ENCODE results near the gene MRPL14.

Gene MRPL14

GRCh38 chr6:44074813-44075646 lies 52.2 kb downstream of the MRPL14 start:
- H3K4me3 ChIP-seq (ENCODE audit: low read length): peak overlapping the region; percentile 72
- TF ChIP-seq CTCF (IDR thresholded peaks at IDR 0.05; ENCODE audit: low read depth, low read length, poor library complexity, severe bottlenecking): peak; percentile 42
- no peak for TF ChIP-seq EZH2phosphoT487 (IDR thresholded peaks at IDR 0.05; ENCODE audit: borderline replicate concordance, low read length)
- no peaks in the 10 kb centered on the region for H4K20me1 ChIP-seq (ENCODE audit: control insufficient read depth, insufficient read depth, low read depth, low read length)
- H3K9me2 ChIP-seq (replicated peaks; ENCODE audit: control insufficient read depth, low read length): no peaks in the 10 kb centered on the region
- H3K36me3 ChIP-seq (ENCODE audit: control insufficient read depth, low read length): no peaks in the 10 kb centered on the region
- no peak overlapping the region for H3K27ac ChIP-seq (ENCODE audit: low read depth, low read length)
- H3K4me2 ChIP-seq (ENCODE audit: low read length): peak overlapping the region; percentile 77
- H3K27me3 ChIP-seq (ENCODE audit: control insufficient read depth, low read length): peaks cover 21% of the 10 kb centered on the region
- H3K4me1 ChIP-seq (ENCODE audit: control insufficient read depth, low read length): peaks cover 66% of the 10 kb centered on the region
- H3K79me2 ChIP-seq (ENCODE audit: control insufficient read depth, low read length): no peaks in the 10 kb centered on the region
- 0 out of 2 replicates have a peak, but pooled peaks cover 2% of the 10 kb centered on the region for H3F3A ChIP-seq (ENCODE audit: control insufficient read depth, insufficient read depth)
- H3K9me3 ChIP-seq (ENCODE audit: control insufficient read depth, insufficient read depth, low read length): no peaks in the 10 kb centered on the region

- TF ChIP-seq EZH2phosphoT487 (IDR thresholded peaks at IDR 0.05; ENCODE audit: borderline replicate concordance, low read length) (no peak), CTCF (IDR thresholded peaks at IDR 0.05; ENCODE audit: low read depth, low read length, poor library complexity, severe bottlenecking) (peak; percentile 97)
- Histone ChIP-seq H3K4me3 (ENCODE audit: low read length) (peak overlapping the region; percentile 72), H3F3A (ENCODE audit: control insufficient read depth, insufficient read depth) (0 out of 2 replicates have a peak, but pooled peaks cover 2% of the 10 kb centered on the region), H3K27ac (ENCODE audit: low read depth, low read length) (no peak overlapping the region), H3K4me2 (ENCODE audit: low read length) (peak overlapping the region; percentile 77), H3K4me1 (ENCODE audit: control insufficient read depth, low read length) (peaks cover 61% of the 10 kb centered on the region), H4K20me1 (ENCODE audit: control insufficient read depth, insufficient read depth, low read depth, low read length) (no peaks in the 10 kb centered on the region), H3K9me2 (replicated peaks; ENCODE audit: control insufficient read depth, low read length) (no peaks in the 10 kb centered on the region), H3K36me3 (ENCODE audit: control insufficient read depth, low read length) (no peaks in the 10 kb centered on the region), H3K27me3 (ENCODE audit: control insufficient read depth, low read length) (peaks cover 23% of the 10 kb centered on the region), H3K9me3 (ENCODE audit: control insufficient read depth, insufficient read depth, low read length) (no peaks in the 10 kb centered on the region), H3K79me2 (ENCODE audit: control insufficient read depth, low read length) (no peaks in the 10 kb centered on the region)
These were observed 52.8 kb downstream of the MRPL14 start for GRCh38 chr6:44074439-44074812.

- Histone ChIP-seq H3K36me3 (ENCODE audit: control insufficient read depth, low read length) (no peaks in the 10 kb centered on the region), H3K79me2 (ENCODE audit: control insufficient read depth, low read length) (no peaks in the 10 kb centered on the region), H3K27me3 (ENCODE audit: control insufficient read depth, low read length) (peaks cover 25% of the 10 kb centered on the region), H3K9me2 (replicated peaks; ENCODE audit: control insufficient read depth, low read length) (no peaks in the 10 kb centered on the region), H3K4me2 (ENCODE audit: low read length) (peak overlapping the region; percentile 77), H3F3A (ENCODE audit: control insufficient read depth, insufficient read depth) (0 out of 2 replicates have a peak, but pooled peaks cover 2% of the 10 kb centered on the region), H4K20me1 (ENCODE audit: control insufficient read depth, insufficient read depth, low read depth, low read length) (no peaks in the 10 kb centered on the region), H3K9me3 (ENCODE audit: control insufficient read depth, insufficient read depth, low read length) (no peaks in the 10 kb centered on the region), H3K27ac (ENCODE audit: low read depth, low read length) (no peak overlapping the region), H3K4me1 (ENCODE audit: control insufficient read depth, low read length) (peaks cover 56% of the 10 kb centered on the region), H3K4me3 (ENCODE audit: low read length) (peak overlapping the region; percentile 72)
- no peak for TF ChIP-seq CTCF (IDR thresholded peaks at IDR 0.05; ENCODE audit: low read depth, low read length, poor library complexity, severe bottlenecking)
- no peak for TF ChIP-seq EZH2phosphoT487 (IDR thresholded peaks at IDR 0.05; ENCODE audit: borderline replicate concordance, low read length)
These were observed 53.4 kb downstream of the MRPL14 start for GRCh38 chr6:44073612-44074438.
